HEK293T (cell line): ENCODE data around the gene RUSC1.

Experiments
- CTCF ChIA-PET: fragments of 350-600 bp; formaldehyde crosslinking; extraction: SDS; loops from one replicate; lab custom pipeline; 2021; ENCODE audit warnings: antibody characterized with exemption, inconsistent platforms; lab: Yijun Ruan, JAX
- POLR2A ChIA-PET: fragments of 350-600 bp; formaldehyde crosslinking; extraction: SDS; loops from one replicate; lab custom pipeline; 2020; ENCODE audit warnings: antibody characterized with exemption, inconsistent platforms; lab: Yijun Ruan, JAX
- DNase-seq: peaks from one replicate; pipeline ENCODE4 v3.0.0; 2012; ENCODE audit warnings: mixed read lengths; ENCODE audit errors: extremely low spot score
- ARNT ChIP-seq: fragments of 450-650 bp; IDR thresholded peaks from 2 replicates; pipeline ENCODE4 v1.6.1; 2017; ENCODE audit warnings: mild to moderate bottlenecking
- BHLHE40 ChIP-seq: fragments of 450-650 bp; IDR thresholded peaks from 2 replicates; pipeline ENCODE4 v1.6.1; 2016; ENCODE audit warnings: mild to moderate bottlenecking, moderate library complexity, borderline replicate concordance
- CTBP1 ChIP-seq: fragments of 450-650 bp; IDR thresholded peaks from 2 replicates; pipeline ENCODE4 v1.6.1; 2016; ENCODE audit warnings: borderline replicate concordance
- ELF4 ChIP-seq: fragments of 450-650 bp; IDR thresholded peaks from 2 replicates; pipeline ENCODE4 v1.6.1; 2017; ENCODE audit warnings: antibody characterized with exemption
- FOXA1 ChIP-seq: fragments of 450-650 bp; IDR thresholded peaks from 2 replicates; pipeline ENCODE4 v1.6.1; 2016; ENCODE audit warnings: mild to moderate bottlenecking
- FOXK2 ChIP-seq: fragments of 450-650 bp; IDR thresholded peaks from 2 replicates; pipeline ENCODE4 v1.6.1; 2016; ENCODE audit warnings: mild to moderate bottlenecking
- FOXM1 ChIP-seq: fragments of 450-650 bp; IDR thresholded peaks from 2 replicates; pipeline ENCODE4 v1.6.1; 2017; ENCODE audit warnings: mild to moderate bottlenecking, borderline replicate concordance
- HDGF ChIP-seq: fragments of 450-650 bp; IDR thresholded peaks from 2 replicates; pipeline ENCODE4 v1.6.1; 2017; ENCODE audit warnings: antibody characterized with exemption, borderline replicate concordance
- L3MBTL2 ChIP-seq: fragments of 450-650 bp; conservative IDR thresholded peaks from 2 replicates; pipeline ENCODE4 v1.6.1; 2016; ENCODE audit warnings: mild to moderate bottlenecking
- LEF1 ChIP-seq: fragments of 450-650 bp; IDR thresholded peaks from 2 replicates; pipeline ENCODE4 v1.6.1; 2017; ENCODE audit warnings: mild to moderate bottlenecking, borderline replicate concordance
- NFRKB ChIP-seq: fragments of 450-650 bp; IDR thresholded peaks from 2 replicates; pipeline ENCODE4 v1.6.1; 2016; ENCODE audit warnings: mild to moderate bottlenecking, moderate library complexity
- PKNOX1 ChIP-seq: fragments of 450-650 bp; IDR thresholded peaks from 2 replicates; pipeline ENCODE4 v1.6.1; 2016
- SP1 ChIP-seq: fragments of 450-650 bp; IDR thresholded peaks from 2 replicates; pipeline ENCODE4 v1.6.1; 2017
- SUZ12 ChIP-seq: fragments of 450-650 bp; IDR thresholded peaks from 2 replicates; pipeline ENCODE4 v1.6.1; 2016; ENCODE audit warnings: mild to moderate bottlenecking
- TARDBP ChIP-seq: fragments of 450-650 bp; IDR thresholded peaks from 2 replicates; pipeline ENCODE4 v1.6.1; 2016
- ZNF384 ChIP-seq: fragments of 450-650 bp; IDR thresholded peaks from 2 replicates; pipeline ENCODE4 v1.6.1; 2016

Gene RUSC1

DNA sequence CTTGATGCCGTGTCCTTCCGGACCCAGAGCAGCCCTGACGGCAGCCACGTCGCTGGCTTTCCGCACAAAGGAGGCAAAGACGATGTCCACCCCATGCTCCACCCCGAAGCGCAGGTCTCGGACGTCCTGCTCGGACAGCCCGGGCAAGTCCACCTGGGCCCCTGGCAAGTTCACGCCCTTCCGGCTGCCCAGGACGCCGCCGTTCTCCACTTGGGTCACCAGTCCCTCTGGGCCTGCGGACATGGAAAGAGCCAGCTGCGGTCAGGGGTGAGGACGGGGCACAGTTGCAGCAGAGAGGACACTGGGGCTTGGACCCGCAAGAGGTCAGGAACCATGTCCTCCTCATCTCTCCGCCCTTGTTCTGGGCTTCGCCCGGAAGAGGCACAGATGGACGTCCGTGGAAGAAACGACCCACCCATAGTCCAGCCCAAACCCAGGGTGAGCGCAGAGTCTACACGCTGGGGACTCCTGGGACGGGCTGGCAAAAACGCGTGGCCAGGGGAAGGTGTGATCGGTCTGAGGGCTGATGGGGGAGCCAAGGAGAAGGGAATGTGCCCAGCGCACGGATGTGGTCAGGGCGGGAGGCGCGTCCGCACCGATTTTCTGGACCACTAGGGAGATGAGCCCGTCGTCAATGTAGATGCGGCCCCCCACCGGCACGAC lies 26.0 kb upstream of the RUSC1 start:
- POLR2A ChIA-PET: no interaction called here
- TF ChIP-seq FOXK2: no peak
- TF ChIP-seq LEF1: no peak
- TF ChIP-seq ZNF384: no peak
- TF ChIP-seq NFRKB: no peak
- TF ChIP-seq FOXM1: no peak
- TF ChIP-seq HDGF: no peak
- no peak for TF ChIP-seq L3MBTL2
- TF ChIP-seq SUZ12: no peak
- no peak for TF ChIP-seq CTBP1
- no peak for TF ChIP-seq SP1
- TF ChIP-seq ELF4: no peak
- TF ChIP-seq PKNOX1: no peak
- TF ChIP-seq TARDBP: no peak
- TF ChIP-seq ARNT: no peak
- no peak for TF ChIP-seq BHLHE40
- no peak for TF ChIP-seq FOXA1
- no peak for DNase-seq
- CTCF ChIA-PET: no interaction called here

GRCh38 chr1:155295183-155295941 lies 25.3 kb upstream of the RUSC1 start:
- POLR2A ChIA-PET: no interaction called here
- no peak for DNase-seq
- CTCF ChIA-PET: no interaction called here

GRCh38 chr1:155295942-155296267 lies 24.8 kb upstream of the RUSC1 start:
- TF ChIP-seq SP1: no peak
- POLR2A ChIA-PET: no interaction called here
- DNase-seq: no peak
- CTCF ChIA-PET: no interaction called here

More at GRCh38 chr1:155295183-155295941, 25.3 kb upstream of the RUSC1 start:
- TF ChIP-seq BHLHE40: no peak
- no peak for TF ChIP-seq PKNOX1
- TF ChIP-seq LEF1: no peak
- no peak for TF ChIP-seq CTBP1
- no peak for TF ChIP-seq FOXM1
- no peak for TF ChIP-seq TARDBP
- TF ChIP-seq NFRKB: no peak
- no peak for TF ChIP-seq L3MBTL2
- no peak for TF ChIP-seq ELF4
- no peak for TF ChIP-seq SUZ12
- TF ChIP-seq ARNT: no peak
- no peak for TF ChIP-seq ZNF384
- no peak for TF ChIP-seq FOXA1
- TF ChIP-seq FOXK2: no peak
- no peak for TF ChIP-seq HDGF
- TF ChIP-seq SP1: no peak

DNA sequence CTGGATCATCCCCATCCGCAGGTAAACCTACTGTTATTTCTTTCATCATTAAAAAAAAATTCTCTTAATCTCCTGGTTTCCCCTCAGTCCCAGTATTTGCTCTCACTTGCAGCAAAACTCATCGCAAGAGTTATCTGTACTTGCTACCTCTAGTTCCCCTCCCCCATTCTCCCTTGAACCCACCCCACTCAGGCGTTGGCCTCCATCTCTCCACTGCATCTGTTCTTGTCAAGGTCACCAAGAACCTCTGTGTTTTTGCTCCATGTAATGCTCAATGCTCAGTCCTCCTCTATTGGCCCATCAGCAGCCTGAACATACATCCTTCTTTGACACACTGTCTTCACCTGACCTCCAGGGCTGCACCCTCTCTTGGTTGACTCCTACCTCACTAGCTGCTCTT lies 24.0 kb upstream of the RUSC1 start:
- ChIA-PET CTCF (no interaction called here), POLR2A (interaction anchor here (1.3 kb wide), 1 partner anchor 20 kb away, joined by 4 read pairs; no protein-coding TSS in a partner anchor)
- DNase-seq: no peak
- TF ChIP-seq SUZ12 (no peak), ELF4 (no peak), TARDBP (no peak), ZNF384 (no peak), L3MBTL2 (no peak), FOXK2 (no peak), NFRKB (no peak), ARNT (no peak), SP1 (no peak)

DNA sequence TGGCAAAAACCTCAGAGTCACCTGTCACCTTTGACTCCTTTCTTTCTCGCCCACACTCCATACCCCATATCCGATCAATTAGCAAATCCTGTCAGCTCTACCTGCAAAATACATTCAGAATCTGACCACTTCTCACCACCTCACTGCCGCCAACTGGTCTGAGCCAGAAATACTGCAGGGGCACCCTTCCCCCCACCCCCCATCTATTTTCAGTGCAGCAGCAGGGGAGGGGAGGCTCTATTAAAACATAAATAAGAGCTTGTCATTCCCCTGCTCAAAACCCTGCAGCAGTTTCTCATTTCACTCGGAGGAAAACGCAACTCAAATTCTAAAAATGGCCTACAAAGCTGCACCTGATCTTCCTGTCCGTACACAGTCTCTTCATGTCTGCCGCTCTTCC lies 23.3 kb upstream of the RUSC1 start:
- CTCF ChIA-PET: interaction anchor here (0.7 to 1.0 kb wide), 2 partner anchors 12 to 19 kb away, joined by 3 to 4 read pairs; no protein-coding TSS in a partner anchor

DNA sequence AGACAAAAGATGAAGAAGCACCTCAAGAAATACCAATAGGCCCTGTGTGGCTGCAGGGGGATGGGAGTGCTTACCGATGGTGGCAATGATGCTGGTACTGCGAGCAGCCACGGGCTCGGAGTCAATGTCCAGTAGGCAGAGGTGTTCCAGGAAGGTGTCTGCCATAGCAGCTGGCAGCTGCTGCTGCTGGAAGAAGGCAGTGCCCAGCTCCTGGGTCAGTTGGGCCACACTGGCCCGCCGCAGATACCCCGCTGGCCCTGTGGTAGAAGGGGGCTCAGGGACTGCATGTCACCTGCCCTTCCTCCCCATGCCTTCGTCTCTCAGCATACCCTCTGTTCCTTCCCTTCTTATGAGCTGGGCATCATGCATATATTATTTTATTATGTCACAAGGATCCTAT lies 20.7 kb upstream of the RUSC1 start:
- POLR2A ChIA-PET: interaction anchor here (1.4 kb wide), 1 partner anchor 26 kb away, joined by 4 read pairs; the partner anchor contains the start of gene CLK2
- CTCF ChIA-PET: interaction anchor here (1.6 kb wide), 1 partner anchor 23 kb away, joined by 4 read pairs; no protein-coding TSS in a partner anchor
- no peak for DNase-seq
- TF ChIP-seq CTBP1 (no peak), PKNOX1 (no peak), NFRKB (no peak), FOXA1 (no peak), SP1 (no peak), TARDBP (no peak), L3MBTL2 (no peak), HDGF (no peak), FOXK2 (no peak), SUZ12 (no peak)

More for the DNA sequence above, 23.3 kb upstream of the RUSC1 start:
- no peak for DNase-seq
- POLR2A ChIA-PET: interaction anchor here (1.3 to 1.4 kb wide), 2 partner anchors 11 to 21 kb away, joined by 4 read pairs; partner anchors contain the start of gene FDPS
- TF ChIP-seq PKNOX1: no peak
- no peak for TF ChIP-seq LEF1
